Activated CD4-positive, alpha-beta memory T cell treated with anti-CD3 and anti-CD28 coated beads for 36 hours (primary cell): ENCODE measurements around the gene NDOR1. TPM values are rescaled to one million over a fixed set of nuclear protein-coding genes. Genes with fewer than 3 reads are reported as not detected.

Experiments used
- CTCF ChIA-PET: fragments of 350-600 bp; sonication (Branson Sonifier 250); formaldehyde crosslinking; loops from one replicate; lab custom pipeline; 2021; ENCODE audit warnings: antibody characterized with exemption, inconsistent platforms; lab: Charles Lee
- POLR2A ChIA-PET: fragments of 350-600 bp; sonication (Branson Sonifier 250); formaldehyde crosslinking; loops from one replicate; lab custom pipeline; 2021; ENCODE audit warnings: antibody characterized with exemption; lab: Charles Lee
- DNase-seq: peaks from one replicate; pipeline ENCODE4 v3.0.0-alpha.2; 2020
- H3K27ac Mint-ChIP-seq: one replicate; pipeline ENCODE4 v1.8.0; 2021; ENCODE audit warnings: mixed read lengths
- H3K27me3 Mint-ChIP-seq: one replicate; pipeline ENCODE4 v1.8.0; 2021; ENCODE audit warnings: mixed read lengths
- H3K36me3 Mint-ChIP-seq: one replicate; pipeline ENCODE4 v1.8.0; 2021; ENCODE audit warnings: mixed read lengths
- H3K4me1 Mint-ChIP-seq: one replicate; pipeline ENCODE4 v1.8.0; 2021; ENCODE audit warnings: low read depth, mixed read lengths
- H3K4me3 Mint-ChIP-seq: one replicate; pipeline ENCODE4 v1.8.0; 2021; ENCODE audit warnings: mild to moderate bottlenecking, mixed read lengths
- H3K9me3 Mint-ChIP-seq: one replicate; pipeline ENCODE4 v1.8.0; 2021; ENCODE audit warnings: mixed read lengths
- intact Hi-C: fragments of 100-400 bp; cut with micrococcal nuclease; formaldehyde crosslinking; loops from one replicate; pipeline ENCODE4 v1.15.1; 2023
- total RNA-seq, 2 experiments: library from RNA; stranded (reverse); gene quantifications; one replicate each; pipeline ENCODE4 v1.2.3, GENCODE V29; 2021

NDOR1 gene
- total RNA-seq, 2 experiments from 2014 or later: 29.4 to 31.3 TPM

DNA sequence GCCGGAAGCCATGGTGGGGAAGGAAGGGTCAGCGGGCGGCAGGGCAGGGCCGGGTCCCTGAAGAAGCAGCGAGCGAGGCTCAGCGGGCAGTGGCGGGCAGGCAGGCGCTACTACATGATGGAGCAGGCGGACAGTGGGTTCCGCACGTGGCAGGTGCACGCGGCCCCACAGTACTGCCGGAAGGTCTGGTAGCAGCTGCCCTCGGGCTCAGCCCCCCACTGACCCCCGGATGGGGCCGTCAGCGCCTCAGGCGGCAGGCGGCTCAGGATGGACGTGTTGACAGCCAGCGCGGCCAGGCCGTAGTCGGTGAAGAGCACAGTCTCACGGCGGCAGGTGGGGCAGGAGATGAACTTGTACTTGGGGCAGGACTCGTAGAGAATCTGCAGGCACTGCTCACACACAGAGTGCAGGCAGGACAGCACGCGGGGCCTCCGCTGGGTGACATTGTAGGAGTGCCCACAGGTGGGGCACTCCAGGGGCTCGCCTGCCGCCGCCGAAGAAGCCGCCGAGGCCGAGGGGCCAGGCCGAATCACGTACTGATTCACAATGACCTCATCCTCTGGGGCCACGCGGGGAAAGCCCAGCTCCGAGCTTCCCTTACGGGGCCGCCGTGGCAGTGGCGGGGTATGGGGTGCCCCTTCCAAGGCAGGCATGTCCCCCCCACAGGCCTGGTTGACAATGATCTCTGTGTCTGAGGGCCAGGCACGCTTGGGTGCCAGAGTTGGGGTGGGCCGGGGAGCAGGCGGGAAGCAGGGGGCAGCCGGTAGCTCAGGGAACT lies 15.0 kb downstream of the NDOR1 start:
- intact Hi-C loops: loop anchor here (5.0 kb wide), 1 partner anchor 428 kb away; the partner anchor contains the start of gene TMEM141
- no peak for DNase-seq
- Mint-ChIP-seq H3K27ac (no peak overlapping the region), H3K4me3 (peak overlapping the region; percentile 16), H3K27me3 (no peaks in the 10 kb centered on the region), H3K4me1 (peaks cover 3% of the 10 kb centered on the region), H3K36me3 (peaks cover 2% of the 10 kb centered on the region), H3K9me3 (no peaks in the 10 kb centered on the region)
- POLR2A ChIA-PET: interaction anchor here (0.5 to 1.7 kb wide), 3 partner anchors 32 to 134 kb away, joined by 3 to 6 read pairs (median 4); partner anchors contain the start of gene SSNA1
- CTCF ChIA-PET: no interaction called here

- no peaks in the 10 kb centered on the region for H3K27me3 Mint-ChIP-seq
- no peak for DNase-seq
- CTCF ChIA-PET: no interaction called here
- no peaks in the 10 kb centered on the region for H3K36me3 Mint-ChIP-seq
- H3K4me1 Mint-ChIP-seq: peaks cover 3% of the 10 kb centered on the region
- no peak overlapping the region for H3K27ac Mint-ChIP-seq
- H3K9me3 Mint-ChIP-seq: no peaks in the 10 kb centered on the region
- intact Hi-C loops: loop anchor here (5.0 kb wide), 1 partner anchor 429 kb away; the partner anchor contains the start of gene TMEM141
- POLR2A ChIA-PET: interaction anchor here (1.2 kb wide), 1 partner anchor 93 kb away, joined by 4 read pairs; no protein-coding TSS in a partner anchor
- H3K4me3 Mint-ChIP-seq: no peak overlapping the region
These were observed 15.6 kb downstream of the NDOR1 start for GRCh38 chr9:137221095-137221505.

DNA sequence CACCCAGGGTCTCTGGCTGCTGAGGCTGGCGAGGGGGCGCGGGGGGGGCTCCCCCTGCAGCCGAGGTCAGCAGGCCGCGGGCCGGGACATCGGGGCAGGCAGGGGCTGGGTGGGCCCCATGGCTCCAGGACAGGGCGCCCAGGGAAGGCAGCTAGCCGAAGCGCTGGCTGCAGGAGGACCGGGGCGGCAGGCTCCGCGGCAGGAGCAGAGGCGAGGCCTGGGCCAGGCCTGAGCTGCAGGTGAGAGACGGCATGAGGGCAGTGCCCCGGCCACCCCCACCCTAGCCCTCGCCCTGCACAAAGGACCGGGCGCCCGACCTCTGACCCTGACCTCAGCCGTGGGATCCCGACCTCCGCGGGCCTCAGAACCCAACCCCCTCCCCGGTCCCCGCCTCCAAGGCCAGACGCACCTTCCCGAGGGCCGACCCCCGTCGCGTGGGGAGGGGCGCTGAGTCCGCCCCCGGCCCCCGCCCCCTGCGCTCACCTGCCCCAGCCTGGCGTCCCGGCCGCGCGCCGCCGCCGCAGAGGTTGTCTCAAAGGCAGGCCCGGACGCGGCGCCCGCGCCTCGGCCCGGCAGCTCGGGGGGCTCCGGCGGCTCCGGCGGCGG lies 16.1 kb downstream of the NDOR1 start:
- DNase-seq: no peak
- CTCF ChIA-PET: interaction anchor here (1.9 to 3.7 kb wide), 2 partner anchors 18 to 32 kb away, joined by 9 to 22 read pairs; partner anchors contain the start of genes SSNA1 and TUBB4B
- Mint-ChIP-seq H3K36me3 (no peaks in the 10 kb centered on the region), H3K4me3 (no peak overlapping the region), H3K4me1 (peaks cover 3% of the 10 kb centered on the region), H3K27ac (no peak overlapping the region), H3K9me3 (no peaks in the 10 kb centered on the region), H3K27me3 (no peaks in the 10 kb centered on the region)
- POLR2A ChIA-PET: interaction anchor here (6.8 kb wide), 1 partner anchor 19 kb away, joined by 38 read pairs; the partner anchor contains the start of gene TUBB4B
- intact Hi-C loops: loop anchor here (2.0 to 5.0 kb wide), 2 partner anchors 93 to 429 kb away; partner anchors contain the start of gene TMEM141

DNA sequence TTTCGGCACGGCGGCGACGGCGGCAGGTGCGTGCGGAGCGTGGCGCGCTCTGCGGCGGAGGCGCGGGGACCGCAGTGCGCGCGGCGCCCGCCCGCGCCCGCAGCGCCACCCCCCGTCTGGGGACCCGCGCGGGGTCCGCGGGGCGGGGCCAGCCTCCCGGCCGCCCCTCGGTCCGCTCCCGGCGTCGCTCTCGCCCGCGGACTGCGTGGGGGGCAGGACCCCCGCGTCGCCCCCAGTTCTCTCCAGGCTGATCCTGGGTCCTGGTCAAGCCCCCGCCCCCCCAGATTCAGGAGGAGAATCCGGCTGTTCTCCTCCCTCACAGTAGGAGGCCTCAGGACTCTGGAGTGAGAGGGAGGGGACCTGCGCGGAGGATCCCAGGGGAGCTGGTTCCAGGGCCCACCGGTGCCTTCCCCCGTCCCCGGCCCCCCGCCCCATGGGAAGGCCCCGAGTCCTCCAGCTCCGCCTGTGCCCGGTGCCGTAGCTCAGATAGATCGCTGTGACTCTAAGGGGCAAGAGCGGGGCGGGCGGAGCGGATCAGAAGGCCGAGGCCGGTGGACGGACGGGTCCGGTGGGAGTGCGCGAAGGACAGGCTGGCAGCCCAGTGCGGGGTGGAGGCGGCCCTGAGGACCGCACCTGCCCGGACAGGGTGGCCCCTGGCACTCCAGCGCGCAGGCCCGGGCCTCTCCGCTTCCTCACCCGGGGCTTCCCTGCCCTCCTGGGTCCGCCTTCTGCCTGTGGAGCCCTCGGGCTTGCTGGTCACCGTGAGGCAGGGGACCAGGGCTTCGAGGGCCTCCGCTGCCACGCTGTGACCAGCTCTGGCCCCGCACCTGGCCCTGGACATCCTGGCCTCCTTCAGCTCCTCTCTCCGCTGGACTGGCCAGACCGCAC lies 16.9 kb downstream of the NDOR1 start, which contains the start of gene RNF208:
RNF208 (minus strand) TSS at position 51 of the 888 bp plus-strand sequence. CDS start 1,028 bp downstream, outside the sequence.
- Mint-ChIP-seq H3K4me1 (peaks cover 3% of the 10 kb centered on the region), H3K27ac (peak within 1 kb of the TSS; percentile 58), H3K36me3 (no peaks in the 10 kb centered on the region), H3K4me3 (peak within 1 kb of the TSS; percentile 73), H3K27me3 (no peaks in the 10 kb centered on the region), H3K9me3 (no peaks in the 10 kb centered on the region)
- intact Hi-C loops: loop anchor here (1.0 to 5.0 kb wide), 9 partner anchors 17 to 739 kb away; partner anchors contain the start of genes ANAPC2, MAN1B1, NDOR1 and SEC16A
- CTCF ChIA-PET: interaction anchor here (0.9 to 6.6 kb wide), 8 partner anchors 14 to 127 kb away, joined by 3 to 54 read pairs (median 8); partner anchors contain the start of genes SSNA1 and TUBB4B
- DNase-seq: no peak
- POLR2A ChIA-PET: interaction anchor here (0.5 to 6.8 kb wide), 12 partner anchors 17 to 136 kb away, joined by 3 to 38 read pairs (median 6); partner anchors contain the start of genes ANAPC2, MAN1B1, SSNA1 and TPRN

GRCh38 chr9:137223078-137223970 lies 17.8 kb downstream of the NDOR1 start:
- H3K4me1 Mint-ChIP-seq: peaks cover 5% of the 10 kb centered on the region
- no peaks in the 10 kb centered on the region for H3K36me3 Mint-ChIP-seq
- CTCF ChIA-PET: interaction anchor here (0.9 to 6.6 kb wide), 10 partner anchors 13 to 128 kb away, joined by 3 to 54 read pairs (median 6); partner anchors contain the start of genes SSNA1 and TUBB4B
- peak; percentile 99 for DNase-seq
- intact Hi-C loops: loop anchor here (1.0 to 5.0 kb wide), 9 partner anchors 17 to 740 kb away; partner anchors contain the start of genes ANAPC2, MAN1B1, NDOR1 and SEC16A
- peak overlapping the region; percentile 58 for H3K27ac Mint-ChIP-seq
- peak overlapping the region; percentile 73 for H3K4me3 Mint-ChIP-seq
- POLR2A ChIA-PET: interaction anchor here (0.5 to 6.8 kb wide), 13 partner anchors 17 to 137 kb away, joined by 3 to 38 read pairs (median 6); partner anchors contain the start of genes ANAPC2, MAN1B1, SSNA1 and TPRN
- H3K27me3 Mint-ChIP-seq: peaks cover 2% of the 10 kb centered on the region
- no peaks in the 10 kb centered on the region for H3K9me3 Mint-ChIP-seq

DNA sequence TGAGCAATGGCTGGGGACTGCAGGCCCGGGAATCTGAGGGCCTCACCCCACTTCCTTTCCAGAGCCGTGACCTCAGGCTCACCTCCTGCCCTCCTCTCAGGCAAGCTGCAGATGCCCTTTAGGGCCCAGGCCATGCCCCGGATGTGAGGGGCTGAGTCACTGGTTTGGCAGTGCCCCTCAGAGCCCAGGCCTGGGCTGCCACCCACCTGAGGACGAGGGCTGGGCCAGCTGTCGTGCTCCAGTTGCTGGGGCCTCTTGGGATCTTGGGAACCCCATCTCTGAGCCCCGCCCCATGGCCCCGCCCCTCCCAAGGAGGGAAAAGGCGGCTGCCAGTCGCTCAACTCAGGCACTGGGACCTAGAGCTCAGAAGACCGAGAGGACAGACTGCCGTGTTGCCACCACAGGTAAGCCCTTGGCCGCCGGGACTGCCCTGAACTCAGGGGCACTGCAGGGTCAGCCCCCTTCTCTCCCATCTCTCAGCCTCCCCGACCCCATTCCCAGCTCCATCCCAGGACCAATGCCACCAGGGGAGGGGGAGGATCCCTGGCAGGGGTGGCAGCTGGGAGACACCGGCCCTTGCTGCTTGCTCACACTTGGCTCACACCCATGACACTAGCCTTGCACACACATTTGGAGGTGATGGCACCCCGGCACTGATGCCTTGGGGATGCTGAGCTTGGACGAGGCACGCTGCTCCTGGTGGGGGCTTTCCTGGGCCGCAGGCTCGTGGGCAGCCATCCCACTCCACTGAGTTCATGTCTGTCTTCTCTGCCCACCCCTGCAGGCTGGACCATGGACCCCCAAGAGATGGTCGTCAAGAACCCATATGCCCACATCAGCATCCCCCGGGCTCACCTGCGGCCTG lies 19.6 kb downstream of the NDOR1 start, which contains the start of gene CYSRT1:
CYSRT1 (plus strand) TSS at position 345 of the 865 bp plus-strand sequence; CDS start at position 793, 448 bp downstream.
- intact Hi-C loops: loop anchor here (5.0 kb wide), 1 partner anchor 433 kb away; the partner anchor contains the start of gene TMEM141
- peak; percentile 61 for DNase-seq
- Mint-ChIP-seq H3K9me3 (no peaks in the 10 kb centered on the region), H3K4me3 (peak within 1 kb of the TSS; percentile 73), H3K27me3 (peaks cover 2% of the 10 kb centered on the region), H3K36me3 (no peaks in the 10 kb centered on the region), H3K27ac (peak within 1 kb of the TSS; percentile 56), H3K4me1 (peaks cover 5% of the 10 kb centered on the region)
- CTCF ChIA-PET: interaction anchor here (0.9 to 6.6 kb wide), 6 partner anchors 11 to 195 kb away, joined by 3 to 54 read pairs (median 10); partner anchors contain the start of gene TUBB4B
- POLR2A ChIA-PET: interaction anchor here (0.6 to 6.8 kb wide), 4 partner anchors 16 to 37 kb away, joined by 3 to 38 read pairs (median 3); partner anchors contain the start of genes SSNA1, TPRN and TUBB4B

- POLR2A ChIA-PET: interaction anchor here (0.6 to 6.8 kb wide), 4 partner anchors 15 to 38 kb away, joined by 3 to 38 read pairs (median 3); partner anchors contain the start of genes SSNA1, TPRN and TUBB4B
- Mint-ChIP-seq H3K27me3 (peaks cover 5% of the 10 kb centered on the region), H3K36me3 (no peaks in the 10 kb centered on the region), H3K9me3 (no peaks in the 10 kb centered on the region), H3K4me1 (peaks cover 5% of the 10 kb centered on the region), H3K4me3 (no peak overlapping the region), H3K27ac (no peak overlapping the region)
- intact Hi-C loops: no loop called here
- CTCF ChIA-PET: interaction anchor here (0.6 to 6.6 kb wide), 9 partner anchors 11 to 196 kb away, joined by 3 to 54 read pairs (median 10); partner anchors contain the start of genes DPP7 and SSNA1
- no peak for DNase-seq
These were observed 20.3 kb downstream of the NDOR1 start for GRCh38 chr9:137225699-137226331.

DNA sequence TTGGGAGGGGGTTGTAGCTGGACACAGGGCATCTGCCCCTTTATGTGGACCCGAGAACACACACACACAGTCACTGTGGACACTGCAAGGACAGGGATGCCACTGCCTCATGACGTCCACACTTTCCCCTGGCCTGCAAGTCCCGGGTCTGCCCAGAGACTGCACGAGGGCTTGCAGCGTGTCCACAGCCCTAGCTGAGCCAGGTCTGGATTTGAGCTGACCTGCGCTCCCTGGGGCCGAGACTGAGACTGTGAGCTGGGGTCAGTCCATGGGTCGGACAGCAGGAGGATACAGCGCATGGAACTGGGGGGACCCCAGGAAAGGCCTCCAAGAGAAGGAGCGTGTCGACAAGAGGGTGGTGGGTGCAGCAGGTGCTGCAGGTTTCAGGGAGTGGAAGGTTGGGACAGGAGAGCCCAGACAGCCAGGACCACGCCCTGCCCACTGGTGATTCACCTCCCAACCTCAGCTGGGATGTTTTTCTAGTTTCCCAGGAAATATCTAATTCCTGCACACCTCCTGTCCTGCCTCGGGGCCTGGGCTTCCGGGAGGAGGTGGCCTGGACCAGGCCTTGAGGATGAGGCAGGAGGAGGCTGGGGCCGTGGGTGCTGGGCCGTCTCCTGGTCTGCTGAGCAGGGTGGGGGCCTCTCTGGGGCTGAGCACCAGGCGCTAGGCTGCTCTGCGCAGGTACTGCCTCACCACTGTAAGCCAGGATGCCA lies 21.0 kb downstream of the NDOR1 start:
- intact Hi-C loops: no loop called here
- CTCF ChIA-PET: interaction anchor here (0.6 to 6.6 kb wide), 19 partner anchors 10 to 197 kb away, joined by 3 to 54 read pairs (median 5); partner anchors contain the start of genes DPP7, NDOR1, SSNA1 and TMEM203
- Mint-ChIP-seq H3K36me3 (no peaks in the 10 kb centered on the region), H3K4me1 (peaks cover 5% of the 10 kb centered on the region), H3K27ac (no peak overlapping the region), H3K27me3 (peaks cover 5% of the 10 kb centered on the region), H3K9me3 (no peaks in the 10 kb centered on the region), H3K4me3 (no peak overlapping the region)
- POLR2A ChIA-PET: interaction anchor here (6.8 kb wide), 1 partner anchor 14 kb away, joined by 38 read pairs; the partner anchor contains the start of gene TUBB4B
- DNase-seq: no peak
